ENCODE results near the gene CMC2. TPM values are rescaled to one million over a fixed set of nuclear protein-coding genes. Genes with fewer than 3 reads are reported as not detected.

CMC2 gene
- total RNA-seq, 2 donors from 2014 or later = 38.9 to 153 TPM

GRCh38 chr16:80931801-80932707 is 74.6 kb downstream of the CMC2 start:
- peak; percentile 74 for DNase-seq (ENCODE audit: low spot score)
- intact Hi-C loops (cut with DNase I) = no loop called here
- no peaks in the 10 kb centered on the region for H3K4me1 ChIP-seq (replicated peaks)
- TF ChIP-seq POLR2A (IDR thresholded peaks at IDR 0.05) = no peak
- TF ChIP-seq CTCF (IDR thresholded peaks at IDR 0.05) = peak in 2 of 4 experiments; percentile 11 to 18
- peak; percentile 15 for TF ChIP-seq POLR2AphosphoS5 (IDR thresholded peaks at IDR 0.05)
- peak overlapping the region; percentile 38 to 44 for H3K4me3 ChIP-seq
- under 1% methylated on average over 55 of the region's 67 CpGs for WGBS
- no peaks in the 10 kb centered on the region for H3K36me3 ChIP-seq
- no peaks in the 10 kb centered on the region for H3K27me3 ChIP-seq (replicated peaks; ENCODE audit: insufficient read depth)
- no peaks in the 10 kb centered on the region for H3K9me3 ChIP-seq
- H3K27ac ChIP-seq = peak overlapping the region; percentile 90 to 93

- Histone ChIP-seq H3K4me3 (no peak overlapping the region), H3K36me3 (no peaks in the 10 kb centered on the region), H3K4me1 (replicated peaks) (peaks cover 5% of the 10 kb centered on the region), H3K27ac (peak overlapping the region in 1 of 2 donors; percentile 33), H3K9me3 (no peaks in the 10 kb centered on the region), H3K27me3 (replicated peaks; ENCODE audit: insufficient read depth) (no peaks in the 10 kb centered on the region)
- 9% methylated on average over 8 of the region's 8 CpGs for WGBS
- TF ChIP-seq CTCF (IDR thresholded peaks at IDR 0.05) = peak; percentile 19 to 61 (median 50)
- TF ChIP-seq POLR2A (IDR thresholded peaks at IDR 0.05) = no peak
- TF ChIP-seq POLR2AphosphoS5 (IDR thresholded peaks at IDR 0.05) = peak; percentile 55
- DNase-seq (ENCODE audit: low spot score) = peak; percentile 74
- intact Hi-C loops (cut with DNase I) = no loop called here
Measured at GRCh38 chr16:80924372-80924978, 82.2 kb downstream of the CMC2 start.

- H3K4me1 ChIP-seq (replicated peaks) = peaks cover 5% of the 10 kb centered on the region
- H3K9me3 ChIP-seq = no peaks in the 10 kb centered on the region
- H3K36me3 ChIP-seq = no peaks in the 10 kb centered on the region
- H3K27me3 ChIP-seq (replicated peaks; ENCODE audit: insufficient read depth) = no peaks in the 10 kb centered on the region
- no peak overlapping the region for H3K4me3 ChIP-seq
- WGBS = 95% methylated on average over 4 of the region's 4 CpGs
- DNase-seq (ENCODE audit: low spot score) = no peak
- no peak overlapping the region for H3K27ac ChIP-seq
- TF ChIP-seq POLR2A (IDR thresholded peaks at IDR 0.05) = no peak
- no peak for TF ChIP-seq CTCF (IDR thresholded peaks at IDR 0.05)
- TF ChIP-seq POLR2AphosphoS5 (IDR thresholded peaks at IDR 0.05) = no peak
- intact Hi-C loops (cut with DNase I) = no loop called here
Measured at GRCh38 chr16:80923356-80923755, 83.3 kb downstream of the CMC2 start.

Other genes starting within 250 kb of the CMC2 start
- 10 to 100 TPM; 42.8 to 63.7 TPM for gene CDYL2, start 202.3 kb downstream of the CMC2 start, total RNA-seq
- gene CENPN, start 329 bp upstream of the CMC2 start, total RNA-seq = 100 to 1,000 TPM in 1 of 2 donors, 10 to 100 TPM in 1; 40.6 to 103 TPM
- 10 to 100 TPM; 47.1 to 62.4 TPM for gene ATMIN, start 29.0 kb upstream of the CMC2 start, total RNA-seq
- 10 to 100 TPM in 1 of 2 donors, 1 to 10 TPM in 1; 3.9 to 15.7 TPM for gene C16orf46, start 70.4 kb upstream of the CMC2 start, total RNA-seq
- gene GCSH, start 89.5 kb upstream of the CMC2 start, total RNA-seq = 10 to 100 TPM in 1 of 2 donors, 1 to 10 TPM in 1; 7.6 to 27.5 TPM
- 1 to 10 TPM in 1 of 2 donors, under 1 TPM in 1; 0.18 to 2.2 TPM for gene BCO1, start 231.8 kb upstream of the CMC2 start, total RNA-seq